ENCODE measurements around the gene BTN1A1. TPM values are rescaled to one million over a fixed set of nuclear protein-coding genes. Genes with fewer than 3 reads are reported as not detected.
"Not testable (repeated sequence)": the region's sequence is repeated elsewhere in the genome, so short reads cannot be mapped to it uniquely, and the experiment has no call there.

BTN1A1 gene
- total and polyA plus RNA-seq, 2 donors, result 0.16 TPM; not detected in 1

GRCh38 chr6:26511033-26511432 is 10.9 kb downstream of the BTN1A1 start:
- H3K4me1 ChIP-seq (ENCODE audit: insufficient read depth); H3K4me3 ChIP-seq (ENCODE audit: low read depth, low read length); H3K36me3 ChIP-seq (ENCODE audit: insufficient read depth); H3K27ac ChIP-seq (ENCODE audit: low read depth); DNase-seq (ENCODE audit: extremely low spot score): not testable (repeated sequence)
- 79% methylated on average over 8 of the region's 8 CpGs for WGBS

- DNase-seq (ENCODE audit: extremely low spot score), result no peak
- Histone ChIP-seq H3K27ac (ENCODE audit: low read depth) (no peak overlapping the region), H3K4me1 (ENCODE audit: insufficient read depth) (no peaks in the 10 kb centered on the region), H3K36me3 (ENCODE audit: insufficient read depth) (no peaks in the 10 kb centered on the region), H3K4me3 (ENCODE audit: low read depth, low read length) (no peak overlapping the region)
- WGBS, result 70% methylated on average over 2 of the region's 2 CpGs
Observed at GRCh38 chr6:26514984-26515383, 14.9 kb downstream of the BTN1A1 start.

- DNase-seq (ENCODE audit: extremely low spot score), result no peak
Observed at GRCh38 chr6:26516481-26517427, 16.7 kb downstream of the BTN1A1 start.

GRCh38 chr6:26519359-26519758 is 19.3 kb downstream of the BTN1A1 start:
- no peak for DNase-seq (ENCODE audit: extremely low spot score)
- WGBS, result 90% methylated on average over 2 of the region's 2 CpGs
- H3K4me1 ChIP-seq (ENCODE audit: insufficient read depth), result no peaks in the 10 kb centered on the region
- no peak overlapping the region for H3K27ac ChIP-seq (ENCODE audit: low read depth)
- no peak overlapping the region for H3K4me3 ChIP-seq (ENCODE audit: low read depth, low read length)
- H3K36me3 ChIP-seq (ENCODE audit: insufficient read depth), result no peaks in the 10 kb centered on the region

More at GRCh38 chr6:26516481-26517427, 16.7 kb downstream of the BTN1A1 start:
- Histone ChIP-seq H3K4me1 (ENCODE audit: insufficient read depth) (no peaks in the 10 kb centered on the region), H3K27ac (ENCODE audit: low read depth) (no peak overlapping the region), H3K4me3 (ENCODE audit: low read depth, low read length) (no peak overlapping the region), H3K36me3 (ENCODE audit: insufficient read depth) (no peaks in the 10 kb centered on the region)
- 73% methylated on average over 9 of the region's 9 CpGs for WGBS

- Histone ChIP-seq H3K4me1 (ENCODE audit: insufficient read depth) (no peaks in the 10 kb centered on the region), H3K4me3 (ENCODE audit: low read depth, low read length) (peak overlapping the region; percentile 54), H3K27ac (ENCODE audit: low read depth) (peak overlapping the region; percentile 83), H3K36me3 (ENCODE audit: insufficient read depth) (no peaks in the 10 kb centered on the region)
- 14% methylated on average over 21 of the region's 21 CpGs for WGBS
- DNase-seq (ENCODE audit: extremely low spot score), result peak; percentile 47
Observed at GRCh38 chr6:26520237-26520849, 20.2 kb downstream of the BTN1A1 start.

GRCh38 chr6:26520850-26521599 is 20.9 kb downstream of the BTN1A1 start:
- Histone ChIP-seq H3K4me1 (ENCODE audit: insufficient read depth) (no peaks in the 10 kb centered on the region), H3K36me3 (ENCODE audit: insufficient read depth) (no peaks in the 10 kb centered on the region), H3K4me3 (ENCODE audit: low read depth, low read length) (peak overlapping the region; percentile 54), H3K27ac (ENCODE audit: low read depth) (peak overlapping the region; percentile 100)
- under 1% methylated on average over 48 of the region's 49 CpGs for WGBS
- DNase-seq (ENCODE audit: extremely low spot score), result peak; percentile 83

- no peaks in the 10 kb centered on the region for H3K36me3 ChIP-seq (ENCODE audit: insufficient read depth)
- 2% methylated on average over 74 of the region's 74 CpGs for WGBS
- peak overlapping the region; percentile 54 for H3K4me3 ChIP-seq (ENCODE audit: low read depth, low read length)
- H3K4me1 ChIP-seq (ENCODE audit: insufficient read depth), result no peaks in the 10 kb centered on the region
- peak overlapping the region; percentile 100 for H3K27ac ChIP-seq (ENCODE audit: low read depth)
- peak; percentile 45 for DNase-seq (ENCODE audit: extremely low spot score)
Observed at GRCh38 chr6:26521600-26522391, 21.7 kb downstream of the BTN1A1 start.

- not testable (repeated sequence) for H3K4me3 ChIP-seq (ENCODE audit: low read depth, low read length); H3K36me3 ChIP-seq (ENCODE audit: insufficient read depth); DNase-seq (ENCODE audit: extremely low spot score); H3K27ac ChIP-seq (ENCODE audit: low read depth); H3K4me1 ChIP-seq (ENCODE audit: insufficient read depth)
- 65% methylated on average over 11 of the region's 11 CpGs for WGBS
Observed at GRCh38 chr6:26522486-26523228, 22.6 kb downstream of the BTN1A1 start.

GRCh38 chr6:26524314-26524713 is 24.2 kb downstream of the BTN1A1 start:
- WGBS, result 97% methylated on average over 2 of the region's 2 CpGs

GRCh38 chr6:26524722-26525370 is 24.7 kb downstream of the BTN1A1 start:
- no peak for DNase-seq (ENCODE audit: extremely low spot score)
- H3K4me1 ChIP-seq (ENCODE audit: insufficient read depth), result no peaks in the 10 kb centered on the region
- no peaks in the 10 kb centered on the region for H3K36me3 ChIP-seq (ENCODE audit: insufficient read depth)
- no peak overlapping the region for H3K27ac ChIP-seq (ENCODE audit: low read depth)
- 87% methylated on average over 7 of the region's 7 CpGs for WGBS
- H3K4me3 ChIP-seq (ENCODE audit: low read depth, low read length), result no peak overlapping the region

More at GRCh38 chr6:26524314-26524713, 24.2 kb downstream of the BTN1A1 start:
- H3K4me1 ChIP-seq (ENCODE audit: insufficient read depth); DNase-seq (ENCODE audit: extremely low spot score); H3K36me3 ChIP-seq (ENCODE audit: insufficient read depth); H3K27ac ChIP-seq (ENCODE audit: low read depth); H3K4me3 ChIP-seq (ENCODE audit: low read depth, low read length): not testable (repeated sequence)

- H3K36me3 ChIP-seq (ENCODE audit: insufficient read depth), result no peaks in the 10 kb centered on the region
- no peak for DNase-seq (ENCODE audit: extremely low spot score)
- 77% methylated on average over 2 of the region's 2 CpGs for WGBS
- no peak overlapping the region for H3K4me3 ChIP-seq (ENCODE audit: low read depth, low read length)
- no peaks in the 10 kb centered on the region for H3K4me1 ChIP-seq (ENCODE audit: insufficient read depth)
- no peak overlapping the region for H3K27ac ChIP-seq (ENCODE audit: low read depth)
Observed at GRCh38 chr6:26525838-26526237, 25.7 kb downstream of the BTN1A1 start.

- no peak overlapping the region for H3K27ac ChIP-seq (ENCODE audit: low read depth)
- no peak for DNase-seq (ENCODE audit: extremely low spot score)
- H3K4me3 ChIP-seq (ENCODE audit: low read depth, low read length), result no peak overlapping the region
- WGBS, result 100% methylated on average over 1 of the region's 1 CpG
- no peaks in the 10 kb centered on the region for H3K36me3 ChIP-seq (ENCODE audit: insufficient read depth)
- no peaks in the 10 kb centered on the region for H3K4me1 ChIP-seq (ENCODE audit: insufficient read depth)
Observed at GRCh38 chr6:26526928-26527327, 26.8 kb downstream of the BTN1A1 start.

Measured in urinary bladder (tissue), 4 donors.